Measurements from ENCODE around the gene FOXB1.

The FOXB1 gene

GRCh38 chr15:59998950-59999611, 5.0 kb upstream of the FOXB1 start:
- H3K4me3 ChIP-seq (ENCODE audit: low read length) = no peak overlapping the region

GRCh38 chr15:59999612-60000112, 4.4 kb upstream of the FOXB1 start:
- no peak for DNase-seq (ENCODE audit: low read depth)
- no peak overlapping the region for H3K4me3 ChIP-seq (ENCODE audit: low read length)
- TF ChIP-seq CTCF (IDR thresholded peaks at IDR 0.05; ENCODE audit: insufficient read depth, low read depth, low read length, missing control alignments) = no peak

More at GRCh38 chr15:59998950-59999611, 5.0 kb upstream of the FOXB1 start:
- TF ChIP-seq CTCF (IDR thresholded peaks at IDR 0.05; ENCODE audit: insufficient read depth, low read depth, low read length, missing control alignments) = no peak
- no peak for DNase-seq (ENCODE audit: low read depth)

- H3K4me3 ChIP-seq (ENCODE audit: low read length) = no peak overlapping the region
- no peak for DNase-seq (ENCODE audit: low read depth)
- no peak for TF ChIP-seq CTCF (IDR thresholded peaks at IDR 0.05; ENCODE audit: insufficient read depth, low read depth, low read length, missing control alignments)
Observed at GRCh38 chr15:60000113-60000823, 3.8 kb upstream of the FOXB1 start.

- no peak overlapping the region for H3K4me3 ChIP-seq (ENCODE audit: low read length)
- no peak for TF ChIP-seq CTCF (IDR thresholded peaks at IDR 0.05; ENCODE audit: insufficient read depth, low read depth, low read length, missing control alignments)
- no peak for DNase-seq (ENCODE audit: low read depth)
Observed at GRCh38 chr15:60000824-60001609, 3.1 kb upstream of the FOXB1 start.

GRCh38 chr15:60001610-60002527, 2.2 kb upstream of the FOXB1 start:
- DNase-seq (ENCODE audit: low read depth) = no peak
- TF ChIP-seq CTCF (IDR thresholded peaks at IDR 0.05; ENCODE audit: insufficient read depth, low read depth, low read length, missing control alignments) = no peak
- H3K4me3 ChIP-seq (ENCODE audit: low read length) = no peak overlapping the region
